Esophagus squamous epithelium (tissue), 5 donors: Measurements from ENCODE around the gene UBL4A. TPM values are rescaled to one million over a fixed set of nuclear protein-coding genes. Genes with fewer than 3 reads are reported as not detected.
A peak's percentile ranks its signal among the peaks of the same experiment; 100 is the strongest.

ENCODE experiments used
- DNase-seq: peaks from one replicate; lab custom pipeline; 2025; lab: John Stamatoyannopoulos, UW
- H3K27ac ChIP-seq, 4 donors: fragments of 200-600 bp; sonication (generic); one replicate each; pipeline ENCODE4 v1.5.1; 2016 to 2019; ENCODE audit warnings: mild to moderate bottlenecking in 1 of 4
- H3K27me3 ChIP-seq, 4 donors: fragments of 200-600 bp; sonication (generic); 1 replicate in 3 of 4; 2 replicates in 1 of 4; pipeline versions ENCODE4 v1.5.1 to v1.6.0; 2017 to 2021; ENCODE audit warnings: antibody characterized with exemption in 1 of 4
- H3K36me3 ChIP-seq, 3 donors: fragments of 200-600 bp; sonication (generic); one replicate each; pipeline ENCODE4 v1.5.1; 2016 to 2019
- H3K4me1 ChIP-seq, 3 donors: fragments of 200-600 bp; sonication (generic); one replicate each; pipeline ENCODE4 v1.5.1; 2017 to 2019
- H3K4me3 ChIP-seq, 4 donors: fragments of 200-600 bp; sonication (generic); 1 replicate in 3 of 4; 2 replicates in 1 of 4; pipeline ENCODE4 v1.5.1; 2016 to 2019; ENCODE audit warnings: mild to moderate bottlenecking in 2 of 4, moderate library complexity in 1 of 4
- H3K9me3 ChIP-seq, 3 donors: fragments of 200-600 bp; sonication (generic); one replicate each; pipeline ENCODE4 v1.5.1; 2016 to 2019
- POLR2A ChIP-seq, 4 donors: fragments of 450-650 bp; IDR thresholded peaks; one replicate each; pipeline ENCODE4 v1.6.1; 2017; ENCODE audit warnings: antibody characterized with exemption in 4 of 4, mild to moderate bottlenecking in 4 of 4, moderate library complexity in 3 of 4
- WGBS, 2 donors: methylation state at CpG; one replicate each; pipeline ENCODE4 v1.1.5; 2018; 5-methylcytosine and 5-hydroxymethylcytosine counted together
- intact Hi-C: fragments of 100-400 bp; cut with DNase I; formaldehyde crosslinking; loops from one replicate; pipeline ENCODE4 v1.15.0; 2022
- total RNA-seq, 4 donors: library from RNA; depleted of rRNA; stranded (reverse); fragments of >200 nt; gene quantifications; one replicate each; pipeline ENCODE4 v1.1.0, GENCODE V29; 2016
- TF ChIP-seq, protein P1 (sequence below), 6 experiments: fragments of 450-650 bp in 4 of 6; fragments of 200-600 bp in 2 of 6; sonication (generic) in 2 of 6; IDR thresholded peaks; one replicate each; pipeline ENCODE4 v1.5.1; 2016 to 2019; ENCODE audit warnings: antibody characterized with exemption in 6 of 6, mild to moderate bottlenecking in 4 of 6, moderate library complexity in 4 of 6
- donor health status: DM: yes; HTN: yes; CAD: no.

UBL4A gene
- total RNA-seq, result 10 to 100 TPM; 32.9 to 41.1 (median 38.2) TPM

DNA sequence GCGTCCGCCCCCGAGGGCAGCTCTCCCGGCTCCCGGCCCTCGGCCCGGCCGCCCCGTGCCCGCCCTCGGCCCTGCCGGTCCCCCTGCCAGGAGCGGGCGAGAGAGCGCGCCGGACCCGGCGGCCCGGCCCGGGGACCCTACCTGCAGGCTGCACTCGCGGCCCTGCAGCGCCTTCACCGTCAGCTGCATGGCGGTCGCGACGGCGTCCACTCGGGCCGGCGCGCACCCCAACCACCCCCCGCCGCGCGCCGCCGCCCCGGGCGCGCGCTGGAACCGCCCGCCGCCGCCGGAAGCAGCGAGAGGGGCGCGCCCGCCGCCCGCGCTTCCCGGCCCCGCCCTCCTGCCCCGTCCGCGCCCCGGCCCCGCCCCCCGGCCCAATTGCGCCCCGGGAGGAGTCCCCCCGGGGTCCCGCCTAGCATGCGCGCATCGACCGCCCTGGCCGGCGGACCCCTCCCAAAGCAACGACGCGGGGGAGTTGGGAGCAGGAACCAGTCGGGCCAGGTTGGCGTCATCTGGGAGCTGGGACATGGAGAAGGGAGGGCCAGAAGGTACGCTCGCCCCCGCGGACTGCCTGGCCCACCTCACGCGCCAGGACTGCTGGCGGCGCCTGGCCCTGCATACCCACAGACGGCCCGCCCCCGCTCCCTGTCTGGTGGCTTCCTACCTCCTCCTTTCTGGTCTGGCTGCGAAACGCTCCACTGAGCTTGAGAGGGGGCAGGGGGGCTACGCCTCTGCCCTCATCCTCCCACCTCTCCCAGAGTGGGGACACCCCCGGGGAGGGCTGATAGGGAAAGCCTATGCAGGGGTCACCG lies at the start of gene UBL4A:
TSS of gene UBL4A (minus strand) at position 220 of the 812 bp plus-strand sequence. CDS start at position 189, 31 bp downstream.
- H3K4me3 ChIP-seq, result peak within 1 kb of the TSS; percentile 59 to 85 (median 72)
- H3K9me3 ChIP-seq, result no peaks in the 10 kb centered on the region
- TF ChIP-seq POLR2A (IDR thresholded peaks at IDR 0.05), result peak in 1 of 4 donors; percentile 59
- TF ChIP-seq, protein P1, sequence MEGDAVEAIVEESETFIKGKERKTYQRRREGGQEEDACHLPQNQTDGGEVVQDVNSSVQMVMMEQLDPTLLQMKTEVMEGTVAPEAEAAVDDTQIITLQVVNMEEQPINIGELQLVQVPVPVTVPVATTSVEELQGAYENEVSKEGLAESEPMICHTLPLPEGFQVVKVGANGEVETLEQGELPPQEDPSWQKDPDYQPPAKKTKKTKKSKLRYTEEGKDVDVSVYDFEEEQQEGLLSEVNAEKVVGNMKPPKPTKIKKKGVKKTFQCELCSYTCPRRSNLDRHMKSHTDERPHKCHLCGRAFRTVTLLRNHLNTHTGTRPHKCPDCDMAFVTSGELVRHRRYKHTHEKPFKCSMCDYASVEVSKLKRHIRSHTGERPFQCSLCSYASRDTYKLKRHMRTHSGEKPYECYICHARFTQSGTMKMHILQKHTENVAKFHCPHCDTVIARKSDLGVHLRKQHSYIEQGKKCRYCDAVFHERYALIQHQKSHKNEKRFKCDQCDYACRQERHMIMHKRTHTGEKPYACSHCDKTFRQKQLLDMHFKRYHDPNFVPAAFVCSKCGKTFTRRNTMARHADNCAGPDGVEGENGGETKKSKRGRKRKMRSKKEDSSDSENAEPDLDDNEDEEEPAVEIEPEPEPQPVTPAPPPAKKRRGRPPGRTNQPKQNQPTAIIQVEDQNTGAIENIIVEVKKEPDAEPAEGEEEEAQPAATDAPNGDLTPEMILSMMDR (IDR thresholded peaks at IDR 0.05), result no peak
- H3K27ac ChIP-seq, result peak within 1 kb of the TSS; percentile 89 to 92 (median 92)
- no peaks in the 10 kb centered on the region for H3K27me3 ChIP-seq
- peaks cover 0 to 27% (median 0%) of the 10 kb centered on the region in 3 donors for H3K36me3 ChIP-seq
- peaks cover 11 to 60% (median 14%) of the 10 kb centered on the region in 3 donors for H3K4me1 ChIP-seq
- WGBS, 2 donors, result 46% methylated on average over 2 of the region's 95 CpGs; no CpG with 5 or more reads in 1 of the 2 donors
- DNase-seq, result no peak
- intact Hi-C loops, result no loop called here

DNA sequence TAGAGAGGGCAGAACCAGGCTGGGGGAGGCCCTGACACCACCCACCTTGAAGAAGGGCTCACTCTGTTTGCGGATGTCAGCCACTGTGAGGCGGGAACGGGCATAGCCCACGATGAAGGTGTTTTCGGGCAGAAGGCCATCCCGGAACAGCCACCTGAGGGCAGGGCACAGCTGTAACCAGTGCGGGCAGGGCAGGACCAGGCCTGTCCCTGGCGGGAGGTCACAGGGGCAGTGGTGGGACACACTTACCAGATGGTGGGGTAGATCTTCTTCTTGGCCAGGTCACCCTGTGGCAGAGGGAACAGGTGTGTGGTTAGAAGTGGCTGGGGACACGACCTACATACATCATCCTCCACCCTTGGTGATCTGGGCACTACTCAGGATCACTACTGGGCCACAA lies 49.5 kb upstream of the UBL4A start:
- WGBS, 2 donors, result 82 to 83% methylated on average over 1 to 8 of the region's 9 CpGs
- TF ChIP-seq, protein P1 (IDR thresholded peaks at IDR 0.05), result no peak
- no peak for TF ChIP-seq POLR2A (IDR thresholded peaks at IDR 0.05)
- no peaks in the 10 kb centered on the region for H3K27me3 ChIP-seq
- peaks cover 4 to 18% (median 7%) of the 10 kb centered on the region in 3 donors for H3K4me1 ChIP-seq
- peaks cover 7 to 49% (median 16%) of the 10 kb centered on the region in 3 donors for H3K36me3 ChIP-seq
- no peak for DNase-seq
- intact Hi-C loops, result no loop called here
- no peak overlapping the region for H3K4me3 ChIP-seq
- H3K27ac ChIP-seq, result no peak overlapping the region
- H3K9me3 ChIP-seq, result no peaks in the 10 kb centered on the region

DNA sequence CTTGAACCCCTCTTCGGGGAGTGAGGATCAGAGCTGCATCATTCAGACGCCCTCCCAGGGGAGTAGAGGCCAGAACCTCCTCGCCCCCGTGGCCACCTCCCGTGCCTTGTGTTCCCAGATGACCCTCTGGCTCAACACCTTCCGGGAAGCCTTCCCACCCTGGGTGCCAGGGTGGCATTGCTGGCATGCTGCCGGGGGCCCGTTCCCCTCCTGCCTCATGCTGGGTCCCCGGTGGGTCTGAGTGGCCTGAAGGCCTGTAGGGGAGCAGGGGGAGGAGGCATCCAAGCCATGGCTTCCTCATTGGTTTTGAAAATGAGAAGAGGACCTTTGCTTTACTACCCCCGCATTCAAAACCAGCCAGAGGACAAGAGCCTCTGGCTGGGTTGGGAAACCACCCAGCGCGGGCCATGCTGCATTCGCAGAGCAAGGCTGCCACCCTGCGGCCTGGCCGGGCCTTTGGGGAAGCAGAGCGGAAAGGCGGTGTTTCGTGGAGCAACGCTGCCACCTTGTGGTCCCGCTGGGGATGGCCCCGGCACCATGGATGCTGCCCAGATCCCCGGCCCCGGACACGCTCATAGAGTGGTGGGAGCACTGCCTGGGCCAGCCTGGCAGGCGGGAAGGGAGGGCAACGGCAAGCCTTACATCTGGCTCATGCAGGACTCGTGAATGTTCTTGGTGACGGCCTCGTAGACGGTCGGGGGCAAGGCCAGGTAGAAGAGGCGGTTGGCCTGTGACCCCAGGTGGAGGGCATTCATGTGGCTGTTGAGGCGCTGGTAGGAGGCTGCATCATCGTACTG lies 48.3 kb upstream of the UBL4A start:
- Histone ChIP-seq H3K4me3 (no peak overlapping the region), H3K36me3 (peaks cover 7 to 53% (median 16%) of the 10 kb centered on the region in 3 donors), H3K9me3 (no peaks in the 10 kb centered on the region), H3K4me1 (peaks cover 0 to 11% (median 4%) of the 10 kb centered on the region in 3 donors), H3K27me3 (no peaks in the 10 kb centered on the region), H3K27ac (peak overlapping the region in 3 of 4 donors; percentile 10 to 44 (median 32))
- no peak for TF ChIP-seq POLR2A (IDR thresholded peaks at IDR 0.05)
- TF ChIP-seq, protein P1 (IDR thresholded peaks at IDR 0.05), result peak; percentile 95 to 100 (median 98)
- DNase-seq, result peak; percentile 33
- 48% methylated on average over 8 of the region's 34 CpGs; no CpG with 5 or more reads in 1 of the 2 donors for WGBS, 2 donors
- intact Hi-C loops, result loop anchor here (5.0 kb wide), 1 partner anchor 132 kb away; no protein-coding TSS in a partner anchor

DNA sequence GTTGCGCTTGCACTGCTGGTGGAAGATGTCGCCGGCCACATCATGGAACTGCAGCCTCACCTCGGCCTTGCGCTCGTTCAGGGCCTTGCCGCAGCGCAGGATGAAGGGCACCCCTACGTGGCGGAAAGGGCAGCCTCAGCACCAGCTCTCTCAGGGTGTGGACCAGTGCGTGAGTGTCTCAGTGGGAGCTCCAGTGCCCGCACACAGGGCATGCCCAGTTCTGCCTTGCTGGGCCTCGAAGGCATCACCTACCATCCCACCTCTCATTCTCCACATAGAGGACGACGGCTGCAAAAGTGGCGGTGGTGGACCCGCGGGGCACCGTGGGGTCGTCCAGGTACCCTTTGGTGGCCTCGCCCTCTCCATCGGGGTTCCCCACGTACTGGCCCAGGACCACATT lies 46.3 kb upstream of the UBL4A start:
- WGBS, 2 donors, result 86% methylated on average over 11 of the region's 23 CpGs; no CpG with 5 or more reads in 1 of the 2 donors
- DNase-seq, result no peak
- Histone ChIP-seq H3K4me1 (peaks cover 0 to 12% (median 4%) of the 10 kb centered on the region in 3 donors), H3K36me3 (peaks cover 7 to 53% (median 16%) of the 10 kb centered on the region in 3 donors), H3K4me3 (no peak overlapping the region), H3K27ac (no peak overlapping the region), H3K27me3 (no peaks in the 10 kb centered on the region), H3K9me3 (no peaks in the 10 kb centered on the region)
- TF ChIP-seq POLR2A (IDR thresholded peaks at IDR 0.05), result no peak
- TF ChIP-seq, protein P1 (IDR thresholded peaks at IDR 0.05), result no peak
- intact Hi-C loops, result loop anchor here (5.0 kb wide), 1 partner anchor 130 kb away; no protein-coding TSS in a partner anchor
